IMR-90 (cell line): Measurements from ENCODE around the gene NEUROG1.

Source experiments
- CEBPB ChIP-seq: IDR thresholded peaks from 2 replicates; pipeline ENCODE4 v1.6.1; 2012; ENCODE audit warnings: low read depth, low read length, improper control_type of control experiment
- CHD1 ChIP-seq: IDR thresholded peaks from 2 replicates; pipeline ENCODE4 v1.6.1; 2012; ENCODE audit warnings: low read depth, low read length, improper control_type of control experiment
- CTCF ChIP-seq: conservative IDR thresholded peaks from 2 replicates; pipeline ENCODE4 v1.5.1; 2012; ENCODE audit warnings: mild to moderate bottlenecking, low read depth, low read length, improper control_type of control experiment
- ELK1 ChIP-seq: fragments of 150-350 bp; IDR thresholded peaks from 2 replicates; pipeline ENCODE4 v1.6.1; 2016; ENCODE audit warnings: low read depth, mild to moderate bottlenecking, low read length, moderate library complexity, borderline replicate concordance
- FOS ChIP-seq: fragments of 150-350 bp; IDR thresholded peaks from 2 replicates; pipeline ENCODE4 v1.6.1; 2016; ENCODE audit warnings: low read depth, low read length
- MAZ ChIP-seq: IDR thresholded peaks from 2 replicates; pipeline ENCODE4 v1.6.1; 2012; ENCODE audit warnings: low read depth, mild to moderate bottlenecking, low read length, improper control_type of control experiment, moderate library complexity, borderline replicate concordance
- MXI1 ChIP-seq: IDR thresholded peaks from 2 replicates; pipeline ENCODE4 v1.6.1; 2012; ENCODE audit warnings: low read depth, mild to moderate bottlenecking, low read length, moderate library complexity, borderline replicate concordance
- POLR2A ChIP-seq: IDR thresholded peaks from 2 replicates; pipeline ENCODE4 v1.6.1; 2012; ENCODE audit warnings: mild to moderate bottlenecking, low read depth, low read length
- RAD21 ChIP-seq: IDR thresholded peaks from 2 replicates; pipeline ENCODE4 v1.6.1; 2012; ENCODE audit warnings: low read length, improper control_type of control experiment
- RCOR1 ChIP-seq: IDR thresholded peaks from 2 replicates; pipeline ENCODE4 v1.6.1; 2012; ENCODE audit warnings: mild to moderate bottlenecking, low read length, improper control_type of control experiment; ENCODE audit not compliant: insufficient replicate concordance
- RFX5 ChIP-seq: IDR thresholded peaks from 2 replicates; pipeline ENCODE4 v1.8.0; 2012; ENCODE audit warnings: low read depth, mild to moderate bottlenecking, low read length, moderate library complexity
- SMC3 ChIP-seq: fragments of 150-350 bp; IDR thresholded peaks from 2 replicates; pipeline ENCODE4 v1.6.1; 2016; ENCODE audit warnings: low read depth, mild to moderate bottlenecking, antibody characterized with exemption, low read length, moderate library complexity
- USF2 ChIP-seq: fragments of 150-350 bp; IDR thresholded peaks from 2 replicates; pipeline ENCODE4 v1.6.1; 2017; ENCODE audit warnings: mild to moderate bottlenecking, antibody characterized with exemption, low read length, low read depth

- TF ChIP-seq CTCF (no peak), POLR2A (no peak), MXI1 (no peak), SMC3 (no peak), RFX5 (no peak), USF2 (no peak), RCOR1 (no peak), MAZ (no peak), CEBPB (no peak), CHD1 (no peak), RAD21 (no peak), ELK1 (no peak), FOS (no peak)
Measured at GRCh38 chr5:135541807-135542502, 6.2 kb upstream of the NEUROG1 start.
